GM19240 (cell line): ENCODE data around the gene SH3RF3.

ENCODE experiments used
- DNase-seq: peaks from one replicate; pipeline ENCODE4 v3.0.0; 2011; ENCODE audit warnings: low spot score; ENCODE audit not compliant: insufficient read length

SH3RF3 gene

GRCh38 chr2:109176928-109177327 lies 47.9 kb downstream of the SH3RF3 start:
- no peak for DNase-seq

- DNase-seq, result no peak
These were observed 48.6 kb downstream of the SH3RF3 start for GRCh38 chr2:109177635-109178034.

GRCh38 chr2:109178968-109179367 lies 50.0 kb downstream of the SH3RF3 start:
- no peak for DNase-seq

GRCh38 chr2:109180786-109181185 lies 51.8 kb downstream of the SH3RF3 start:
- DNase-seq, result no peak

GRCh38 chr2:109182426-109182825 lies 53.4 kb downstream of the SH3RF3 start:
- no peak for DNase-seq

- no peak for DNase-seq
These were observed 54.9 kb downstream of the SH3RF3 start for GRCh38 chr2:109183871-109184270.

- no peak for DNase-seq
These were observed 55.4 kb downstream of the SH3RF3 start for GRCh38 chr2:109184368-109184767.

- DNase-seq, result no peak
These were observed 56.3 kb downstream of the SH3RF3 start for GRCh38 chr2:109185338-109185737.

GRCh38 chr2:109185821-109186570 lies 57.0 kb downstream of the SH3RF3 start:
- DNase-seq, result no peak

GRCh38 chr2:109186656-109187250 lies 57.7 kb downstream of the SH3RF3 start:
- no peak for DNase-seq

GRCh38 chr2:109187711-109188495 lies 58.9 kb downstream of the SH3RF3 start:
- no peak for DNase-seq

GRCh38 chr2:109188496-109188890 lies 59.5 kb downstream of the SH3RF3 start:
- DNase-seq, result no peak

- no peak for DNase-seq
These were observed 59.9 kb downstream of the SH3RF3 start for GRCh38 chr2:109188898-109189297.

GRCh38 chr2:109189751-109190150 lies 60.7 kb downstream of the SH3RF3 start:
- no peak for DNase-seq

- DNase-seq, result no peak
These were observed 65.0 kb downstream of the SH3RF3 start for GRCh38 chr2:109193807-109194619.

GRCh38 chr2:109194620-109194937 lies 65.6 kb downstream of the SH3RF3 start:
- no peak for DNase-seq

- no peak for DNase-seq
These were observed 66.4 kb downstream of the SH3RF3 start for GRCh38 chr2:109195193-109196045.

- DNase-seq, result no peak
These were observed 67.3 kb downstream of the SH3RF3 start for GRCh38 chr2:109196081-109196875.

GRCh38 chr2:109197491-109198418 lies 68.8 kb downstream of the SH3RF3 start:
- DNase-seq, result no peak
